Hippocampal formation (tissue), 2 donors: Measurements from ENCODE around the gene EXOSC6.
"Not testable (repeated sequence)": the region's sequence is repeated elsewhere in the genome, so short reads cannot be mapped to it uniquely, and the experiment has no call there.

Experiments used
- DNase-seq, 2 donors: peaks; one replicate each; lab custom pipeline; 2025; lab: John Stamatoyannopoulos, UW

Gene EXOSC6

GRCh38 chr16:70198666-70199065, 53.1 kb downstream of the EXOSC6 start:
- not testable (repeated sequence) for DNase-seq

GRCh38 chr16:70198230-70198629, 53.5 kb downstream of the EXOSC6 start:
- DNase-seq, result not testable (repeated sequence)

- not testable (repeated sequence) for DNase-seq
Observed at GRCh38 chr16:70197611-70198010, 54.1 kb downstream of the EXOSC6 start.
